ENCODE data around the gene PDILT. TPM values are rescaled to one million over a fixed set of nuclear protein-coding genes. Genes with fewer than 3 reads are reported as not detected.
"Not testable (repeated sequence)": the region's sequence is repeated elsewhere in the genome, so short reads cannot be mapped to it uniquely, and the experiment has no call there.

The PDILT gene
- total RNA-seq: not detected
- polyA plus RNA-seq: not detected
- long read RNA-seq, donor 1: 0 reads
- long read RNA-seq, donor 2: 0 reads
- long read RNA-seq, donor 3: 0 reads
- long read RNA-seq, donor 4: 0 reads
- long read RNA-seq, donor 5: 0 reads

DNA sequence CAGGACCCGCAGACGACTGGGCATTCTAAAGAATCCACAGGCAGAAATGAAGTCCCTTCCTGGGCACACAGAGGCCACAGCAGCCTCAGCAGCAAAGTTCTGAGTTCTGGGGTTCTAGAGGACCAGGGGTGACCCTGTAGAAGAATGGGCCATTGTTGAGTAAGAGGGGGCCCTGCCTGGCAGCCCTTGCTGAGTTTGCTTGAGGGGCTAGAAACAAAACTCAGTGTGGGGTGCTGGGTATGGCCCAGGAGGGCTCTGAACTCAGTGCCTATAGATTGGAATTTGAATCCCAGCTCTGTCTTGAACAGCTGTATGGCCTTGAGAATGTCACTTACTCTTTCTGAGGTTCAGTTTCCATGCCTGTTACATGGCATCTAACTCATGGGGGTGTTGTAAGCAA, at the start of gene PDILT:
Gene PDILT (minus strand): TSS at position 101 of the 400 bp plus-strand sequence. CDS start 5,437 bp downstream, outside the sequence.
- H3K27ac ChIP-seq (ENCODE audit: low read depth in 1 of 2, low read length in 1 of 2): no peak within 1 kb of the TSS
- H3K9me3 ChIP-seq (ENCODE audit: control insufficient read depth in 4 of 4, insufficient read depth in 3 of 4, low read length in 3 of 4): no peaks in the 10 kb centered on the region
- ATAC-seq (ENCODE audit: insufficient read depth, low FRiP score) (no peak), DNase-seq (no peak)
- TF ChIP-seq, protein P1, sequence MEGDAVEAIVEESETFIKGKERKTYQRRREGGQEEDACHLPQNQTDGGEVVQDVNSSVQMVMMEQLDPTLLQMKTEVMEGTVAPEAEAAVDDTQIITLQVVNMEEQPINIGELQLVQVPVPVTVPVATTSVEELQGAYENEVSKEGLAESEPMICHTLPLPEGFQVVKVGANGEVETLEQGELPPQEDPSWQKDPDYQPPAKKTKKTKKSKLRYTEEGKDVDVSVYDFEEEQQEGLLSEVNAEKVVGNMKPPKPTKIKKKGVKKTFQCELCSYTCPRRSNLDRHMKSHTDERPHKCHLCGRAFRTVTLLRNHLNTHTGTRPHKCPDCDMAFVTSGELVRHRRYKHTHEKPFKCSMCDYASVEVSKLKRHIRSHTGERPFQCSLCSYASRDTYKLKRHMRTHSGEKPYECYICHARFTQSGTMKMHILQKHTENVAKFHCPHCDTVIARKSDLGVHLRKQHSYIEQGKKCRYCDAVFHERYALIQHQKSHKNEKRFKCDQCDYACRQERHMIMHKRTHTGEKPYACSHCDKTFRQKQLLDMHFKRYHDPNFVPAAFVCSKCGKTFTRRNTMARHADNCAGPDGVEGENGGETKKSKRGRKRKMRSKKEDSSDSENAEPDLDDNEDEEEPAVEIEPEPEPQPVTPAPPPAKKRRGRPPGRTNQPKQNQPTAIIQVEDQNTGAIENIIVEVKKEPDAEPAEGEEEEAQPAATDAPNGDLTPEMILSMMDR (IDR thresholded peaks at IDR 0.05; ENCODE audit: control extremely low read depth, extremely low read depth): no peak
- H3K4me1 ChIP-seq (ENCODE audit: control insufficient read depth in 5 of 5, insufficient read depth in 5 of 5, low read length in 5 of 5): no peaks in the 10 kb centered on the region
- no peaks in the 10 kb centered on the region for H3K36me3 ChIP-seq (ENCODE audit: control insufficient read depth in 4 of 4, insufficient read depth in 4 of 4, low read length in 4 of 4)
- H3K27me3 ChIP-seq (ENCODE audit: control insufficient read depth in 3 of 3, insufficient read depth in 3 of 3, low read length in 2 of 3): no peaks in the 10 kb centered on the region
- 92 to 97% methylated on average over 2 of the region's 2 CpGs for whole genome bisulfite sequencing, 2 donors
- no peak within 1 kb of the TSS for H3K9ac ChIP-seq (ENCODE audit: insufficient read depth in 1 of 2, low read length in 2 of 2)
- no peak within 1 kb of the TSS for H3K4me3 ChIP-seq

- ATAC-seq (ENCODE audit: insufficient read depth, low FRiP score); H3K36me3 ChIP-seq (ENCODE audit: control insufficient read depth in 4 of 4, insufficient read depth in 4 of 4, low read length in 4 of 4); H3K9me3 ChIP-seq (ENCODE audit: control insufficient read depth in 4 of 4, insufficient read depth in 3 of 4, low read length in 3 of 4); H3K9ac ChIP-seq (ENCODE audit: insufficient read depth in 1 of 2, low read length in 2 of 2); DNase-seq; H3K4me1 ChIP-seq (ENCODE audit: control insufficient read depth in 5 of 5, insufficient read depth in 5 of 5, low read length in 5 of 5); H3K27me3 ChIP-seq (ENCODE audit: control insufficient read depth in 3 of 3, insufficient read depth in 3 of 3, low read length in 2 of 3); H3K27ac ChIP-seq (ENCODE audit: low read depth in 1 of 2, low read length in 1 of 2); H3K4me3 ChIP-seq: not testable (repeated sequence)
- 72 to 100% methylated on average over 2 to 5 of the region's 5 CpGs for WGBS, 2 donors
Measured at GRCh38 chr16:20453633-20454032, 49.1 kb upstream of the PDILT start.

GRCh38 chr16:20451364-20451763, 46.8 kb upstream of the PDILT start, which contains the start of gene ACSM2A:
ACSM2A (plus strand) TSS chr16:20451521; CDS start chr16:20460115, 8,594 bp downstream.
- H3K9ac ChIP-seq (ENCODE audit: insufficient read depth in 1 of 2, low read length in 2 of 2); ATAC-seq (ENCODE audit: insufficient read depth, low FRiP score); H3K4me1 ChIP-seq (ENCODE audit: control insufficient read depth in 5 of 5, insufficient read depth in 5 of 5, low read length in 5 of 5); H3K27me3 ChIP-seq (ENCODE audit: control insufficient read depth in 3 of 3, insufficient read depth in 3 of 3, low read length in 2 of 3); DNase-seq; H3K27ac ChIP-seq (ENCODE audit: low read depth in 1 of 2, low read length in 1 of 2); H3K36me3 ChIP-seq (ENCODE audit: control insufficient read depth in 4 of 4, insufficient read depth in 4 of 4, low read length in 4 of 4); H3K9me3 ChIP-seq (ENCODE audit: control insufficient read depth in 4 of 4, insufficient read depth in 3 of 4, low read length in 3 of 4); H3K4me3 ChIP-seq: not testable (repeated sequence)
- WGBS, 2 donors: 50 to 56% methylated on average over 1 of the region's 1 CpG

DNA sequence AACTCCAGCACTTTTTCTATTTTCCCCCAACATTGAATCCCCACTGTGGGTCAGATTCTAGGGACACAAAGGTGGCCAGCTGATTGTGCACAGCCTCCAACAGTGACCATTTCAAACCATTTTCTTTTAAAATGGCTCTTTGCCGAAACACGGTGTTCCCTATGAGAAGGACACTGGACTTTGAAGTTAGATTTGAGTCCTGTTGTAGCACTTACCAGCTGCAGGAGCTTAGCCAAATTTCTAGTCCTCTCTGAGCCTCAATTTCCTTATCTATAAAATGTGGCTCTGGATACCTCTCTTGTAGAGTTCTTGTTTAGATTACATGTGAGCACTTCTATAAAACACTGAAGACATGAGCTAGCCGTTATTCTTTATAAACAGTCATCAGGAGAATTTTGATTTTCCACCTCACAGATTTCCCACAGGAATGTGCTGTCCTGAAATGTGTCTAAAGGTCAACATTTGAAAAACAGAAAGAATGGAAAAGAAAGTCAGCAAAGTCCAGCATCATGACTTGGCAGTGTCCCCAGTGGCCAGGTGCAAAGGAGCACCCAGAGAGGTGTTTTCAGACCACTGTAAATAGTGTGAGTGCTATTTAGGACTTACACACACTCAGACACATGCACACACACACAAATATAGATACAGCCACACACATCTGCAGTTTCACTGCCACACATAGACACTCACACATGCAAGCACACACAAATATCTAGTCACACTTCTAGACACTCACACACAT, 42.3 kb upstream of the PDILT start:
- H3K27ac ChIP-seq (ENCODE audit: low read depth in 1 of 2, low read length in 1 of 2); ATAC-seq (ENCODE audit: insufficient read depth, low FRiP score); H3K4me1 ChIP-seq (ENCODE audit: control insufficient read depth in 5 of 5, insufficient read depth in 5 of 5, low read length in 5 of 5); H3K9ac ChIP-seq (ENCODE audit: insufficient read depth in 1 of 2, low read length in 2 of 2); DNase-seq; H3K27me3 ChIP-seq (ENCODE audit: control insufficient read depth in 3 of 3, insufficient read depth in 3 of 3, low read length in 2 of 3); H3K4me3 ChIP-seq; H3K9me3 ChIP-seq (ENCODE audit: control insufficient read depth in 4 of 4, insufficient read depth in 3 of 4, low read length in 3 of 4); H3K36me3 ChIP-seq (ENCODE audit: control insufficient read depth in 4 of 4, insufficient read depth in 4 of 4, low read length in 4 of 4): not testable (repeated sequence)
- WGBS, 2 donors: no CpG with 5 or more reads among the region's 3 CpGs

DNA sequence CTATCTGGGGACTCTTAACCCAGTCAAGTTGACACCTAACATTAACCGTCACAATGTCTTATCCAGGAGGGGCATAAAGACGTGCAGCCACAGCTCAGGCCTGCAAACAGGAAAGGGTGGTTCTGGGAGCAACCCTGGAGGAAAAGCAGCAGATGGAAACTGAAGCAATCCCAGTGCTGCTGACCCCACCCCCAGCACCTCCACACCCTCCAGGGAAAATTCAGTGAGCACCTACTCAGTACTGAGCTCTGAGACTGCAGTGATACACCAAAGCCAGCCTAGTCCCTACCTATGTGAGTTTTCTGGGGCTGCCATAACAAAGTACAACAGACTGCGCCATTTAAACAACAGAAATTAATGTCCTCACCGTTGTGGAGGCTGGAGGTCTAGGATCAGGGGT, 37.3 kb upstream of the PDILT start:
- WGBS, 2 donors: 92 to 96% methylated on average over 2 to 3 of the region's 4 CpGs
- H3K9me3 ChIP-seq (ENCODE audit: control insufficient read depth in 4 of 4, insufficient read depth in 3 of 4, low read length in 3 of 4): not testable (repeated sequence)

More for the DNA sequence above, 37.3 kb upstream of the PDILT start:
- not testable (repeated sequence) for H3K4me3 ChIP-seq; H3K36me3 ChIP-seq (ENCODE audit: control insufficient read depth in 4 of 4, insufficient read depth in 4 of 4, low read length in 4 of 4); H3K27me3 ChIP-seq (ENCODE audit: control insufficient read depth in 3 of 3, insufficient read depth in 3 of 3, low read length in 2 of 3); ATAC-seq (ENCODE audit: insufficient read depth, low FRiP score); H3K9ac ChIP-seq (ENCODE audit: insufficient read depth in 1 of 2, low read length in 2 of 2); H3K27ac ChIP-seq (ENCODE audit: low read depth in 1 of 2, low read length in 1 of 2); H3K4me1 ChIP-seq (ENCODE audit: control insufficient read depth in 5 of 5, insufficient read depth in 5 of 5, low read length in 5 of 5); DNase-seq

Data from lung (tissue), 16 donors.